ENCODE data around the gene PRDM16.

DNA sequence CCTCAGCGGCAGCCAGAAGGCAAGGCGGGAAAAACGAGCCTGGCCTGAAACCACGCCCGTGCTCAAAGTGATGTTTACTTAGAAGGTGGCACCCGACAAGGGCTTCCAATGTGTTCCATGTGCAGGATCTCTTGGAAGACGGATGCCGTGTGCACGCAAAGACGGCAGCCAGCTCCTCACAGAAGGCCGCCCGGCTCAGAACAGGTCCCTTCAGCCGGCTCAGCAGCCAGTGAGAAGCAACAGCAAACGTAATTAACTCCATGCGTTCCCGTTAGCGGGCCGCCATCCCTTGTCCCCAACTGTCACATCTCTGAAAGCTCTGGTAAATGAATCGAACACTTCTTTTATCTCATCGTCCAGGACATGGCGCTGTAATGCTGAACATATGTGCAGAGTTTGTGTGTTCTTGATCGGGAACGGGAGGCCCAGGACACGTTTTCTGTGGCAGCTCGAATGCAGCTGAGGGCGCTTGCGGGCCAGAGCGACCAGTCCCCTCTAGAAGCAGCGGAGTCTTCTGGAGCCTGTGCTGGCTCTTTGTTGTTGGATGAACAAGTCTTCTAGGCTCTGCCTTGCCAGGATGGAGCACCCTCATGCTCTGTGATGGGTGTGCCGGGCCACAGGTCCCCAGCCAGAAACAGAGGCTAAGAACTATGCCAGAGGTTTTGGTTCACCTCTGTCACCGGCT is 290.9 kb downstream of the PRDM16 start:
- TF ChIP-seq CHD1 (IDR thresholded peaks at IDR 0.05; ENCODE audit: low read depth, low read length) (no peak), MXI1 (IDR thresholded peaks at IDR 0.05; ENCODE audit: borderline replicate concordance, low read depth, low read length) (no peak), POLR2A (IDR thresholded peaks at IDR 0.05; ENCODE audit: low read depth, low read length) (no peak), RFX5 (IDR thresholded peaks at IDR 0.05; ENCODE audit: low read depth, low read length) (no peak), FOS (IDR thresholded peaks at IDR 0.05; ENCODE audit: low read depth, low read length) (no peak), BHLHE40 (IDR thresholded peaks at IDR 0.05; ENCODE audit: low read depth, low read length) (no peak), ELK1 (IDR thresholded peaks at IDR 0.05; ENCODE audit: borderline replicate concordance, low read depth, low read length) (no peak), RAD21 (IDR thresholded peaks at IDR 0.05; ENCODE audit: low read length) (no peak), MAFK (IDR thresholded peaks at IDR 0.05; ENCODE audit: low read depth, low read length) (no peak), SMC3 (IDR thresholded peaks at IDR 0.05; ENCODE audit: low read depth, low read length) (no peak)
- TF ChIP-seq, protein P1, sequence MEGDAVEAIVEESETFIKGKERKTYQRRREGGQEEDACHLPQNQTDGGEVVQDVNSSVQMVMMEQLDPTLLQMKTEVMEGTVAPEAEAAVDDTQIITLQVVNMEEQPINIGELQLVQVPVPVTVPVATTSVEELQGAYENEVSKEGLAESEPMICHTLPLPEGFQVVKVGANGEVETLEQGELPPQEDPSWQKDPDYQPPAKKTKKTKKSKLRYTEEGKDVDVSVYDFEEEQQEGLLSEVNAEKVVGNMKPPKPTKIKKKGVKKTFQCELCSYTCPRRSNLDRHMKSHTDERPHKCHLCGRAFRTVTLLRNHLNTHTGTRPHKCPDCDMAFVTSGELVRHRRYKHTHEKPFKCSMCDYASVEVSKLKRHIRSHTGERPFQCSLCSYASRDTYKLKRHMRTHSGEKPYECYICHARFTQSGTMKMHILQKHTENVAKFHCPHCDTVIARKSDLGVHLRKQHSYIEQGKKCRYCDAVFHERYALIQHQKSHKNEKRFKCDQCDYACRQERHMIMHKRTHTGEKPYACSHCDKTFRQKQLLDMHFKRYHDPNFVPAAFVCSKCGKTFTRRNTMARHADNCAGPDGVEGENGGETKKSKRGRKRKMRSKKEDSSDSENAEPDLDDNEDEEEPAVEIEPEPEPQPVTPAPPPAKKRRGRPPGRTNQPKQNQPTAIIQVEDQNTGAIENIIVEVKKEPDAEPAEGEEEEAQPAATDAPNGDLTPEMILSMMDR (conservative IDR thresholded peaks at IDR 0.05; ENCODE audit: low read depth, low read length): no peak
- TF ChIP-seq, protein P2, sequence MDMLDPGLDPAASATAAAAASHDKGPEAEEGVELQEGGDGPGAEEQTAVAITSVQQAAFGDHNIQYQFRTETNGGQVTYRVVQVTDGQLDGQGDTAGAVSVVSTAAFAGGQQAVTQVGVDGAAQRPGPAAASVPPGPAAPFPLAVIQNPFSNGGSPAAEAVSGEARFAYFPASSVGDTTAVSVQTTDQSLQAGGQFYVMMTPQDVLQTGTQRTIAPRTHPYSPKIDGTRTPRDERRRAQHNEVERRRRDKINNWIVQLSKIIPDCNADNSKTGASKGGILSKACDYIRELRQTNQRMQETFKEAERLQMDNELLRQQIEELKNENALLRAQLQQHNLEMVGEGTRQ (IDR thresholded peaks at IDR 0.05; ENCODE audit: low read depth, low read length): no peak
